Mucosa of rectum (tissue), 2 donors: ENCODE results near the gene CCDC185.

Experiments
- H3K27ac ChIP-seq, 2 donors: one replicate each; pipeline ENCODE4 v1.7.0; 2013; ENCODE audit warnings: inconsistent platforms in 2 of 2, low read depth in 2 of 2, low read length in 2 of 2
- H3K27me3 ChIP-seq, 2 donors: one replicate each; pipeline ENCODE4 v1.7.0; 2013; ENCODE audit warnings: low read length in 2 of 2; ENCODE audit not compliant: control insufficient read depth in 2 of 2, insufficient read depth in 2 of 2
- H3K36me3 ChIP-seq, 2 donors: one replicate each; pipeline ENCODE4 v1.7.0; 2013; ENCODE audit warnings: low read length in 2 of 2; ENCODE audit not compliant: control insufficient read depth in 2 of 2, insufficient read depth in 2 of 2
- H3K4me1 ChIP-seq, 2 donors: one replicate each; pipeline ENCODE4 v1.7.0; 2013; ENCODE audit warnings: low read length in 2 of 2, mild to moderate bottlenecking in 1 of 2; ENCODE audit not compliant: control insufficient read depth in 2 of 2, insufficient read depth in 2 of 2
- H3K4me3 ChIP-seq, 2 donors: one replicate each; pipeline ENCODE4 v1.7.0; 2013; ENCODE audit warnings: low read length in 2 of 2
- H3K9ac ChIP-seq, 2 donors: one replicate each; pipeline ENCODE4 v1.7.0; 2013; ENCODE audit warnings: low read length in 2 of 2, low read depth in 1 of 2, mild to moderate bottlenecking in 1 of 2
- H3K9me3 ChIP-seq, 2 donors: one replicate each; pipeline ENCODE4 v1.7.0; 2013; ENCODE audit warnings: low read length in 2 of 2; ENCODE audit not compliant: control insufficient read depth in 2 of 2
- donor health status: healthy.
- donor health status: Normal muscosa, but diverticular disease.

The CCDC185 gene

DNA sequence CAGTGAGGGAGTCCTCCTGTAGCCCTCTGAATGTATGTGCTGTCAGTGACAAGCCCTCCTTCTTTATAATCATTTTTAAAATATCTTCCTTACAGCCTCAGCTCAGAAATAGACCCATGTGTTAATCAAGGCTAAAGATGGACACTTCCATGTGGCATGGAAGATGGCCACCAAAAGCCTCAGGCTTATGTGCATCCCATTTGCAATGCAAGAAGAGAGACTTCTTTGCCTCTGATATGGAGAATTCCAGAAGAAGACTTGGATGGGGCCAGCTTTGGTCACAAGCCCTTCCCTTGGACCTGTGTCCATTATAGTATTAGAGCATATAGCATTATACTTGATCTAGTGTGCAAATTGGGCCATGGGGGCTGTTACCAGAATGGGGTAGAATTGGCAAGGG, 18.5 kb downstream of the CCDC185 start:
- Histone ChIP-seq H3K36me3 (no peaks in the 10 kb centered on the region), H3K27ac (no peak overlapping the region), H3K27me3 (no peaks in the 10 kb centered on the region), H3K4me1 (no peaks in the 10 kb centered on the region), H3K9me3 (no peaks in the 10 kb centered on the region), H3K4me3 (no peak overlapping the region), H3K9ac (no peak overlapping the region)

DNA sequence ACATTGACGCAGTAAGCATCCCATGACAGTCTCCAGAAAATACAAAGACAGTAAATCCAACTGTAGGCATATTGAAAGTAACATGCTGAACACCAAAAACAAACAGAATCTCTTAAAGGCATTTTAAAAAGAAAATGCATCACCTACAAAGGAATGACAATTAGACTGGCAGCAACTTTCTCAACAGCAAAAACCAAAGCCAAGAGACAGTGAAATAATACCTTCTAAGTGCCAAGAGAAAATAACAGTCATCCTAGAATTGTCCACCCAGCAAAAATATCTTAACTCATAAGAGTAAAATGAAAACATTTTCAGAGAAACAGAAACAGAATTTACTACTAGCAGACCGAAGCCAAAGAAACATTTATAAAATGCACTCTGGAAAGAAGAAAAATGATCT, 20.0 kb downstream of the CCDC185 start:
- no peaks in the 10 kb centered on the region for H3K27me3 ChIP-seq
- H3K36me3 ChIP-seq = no peaks in the 10 kb centered on the region
- no peak overlapping the region for H3K27ac ChIP-seq
- H3K4me1 ChIP-seq = no peaks in the 10 kb centered on the region
- no peaks in the 10 kb centered on the region for H3K9me3 ChIP-seq
- no peak overlapping the region for H3K9ac ChIP-seq
- no peak overlapping the region for H3K4me3 ChIP-seq

DNA sequence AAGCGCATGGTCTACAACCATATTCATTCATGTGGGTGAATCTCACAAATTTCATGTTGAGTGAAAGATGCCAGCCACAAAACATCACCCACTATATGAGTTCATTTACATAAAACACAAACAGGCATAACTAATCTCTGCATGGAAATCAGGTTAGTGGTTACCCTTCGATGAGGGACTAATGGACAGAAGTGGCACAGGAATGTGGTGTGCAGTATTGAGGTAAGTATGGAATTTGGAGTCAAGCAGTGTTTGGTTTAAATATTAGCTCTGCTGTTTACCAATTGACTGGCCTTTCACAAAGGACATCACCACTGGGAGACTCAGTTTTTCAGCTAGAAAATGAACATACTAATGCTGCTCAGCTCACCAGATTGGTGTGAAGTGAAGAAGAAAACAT, 24.2 kb downstream of the CCDC185 start:
- Histone ChIP-seq H3K27me3 (peaks cover 0 to 5% of the 10 kb centered on the region in 2 donors), H3K9ac (no peak overlapping the region), H3K4me1 (no peaks in the 10 kb centered on the region), H3K9me3 (no peaks in the 10 kb centered on the region), H3K36me3 (no peaks in the 10 kb centered on the region), H3K4me3 (no peak overlapping the region), H3K27ac (no peak overlapping the region)

DNA sequence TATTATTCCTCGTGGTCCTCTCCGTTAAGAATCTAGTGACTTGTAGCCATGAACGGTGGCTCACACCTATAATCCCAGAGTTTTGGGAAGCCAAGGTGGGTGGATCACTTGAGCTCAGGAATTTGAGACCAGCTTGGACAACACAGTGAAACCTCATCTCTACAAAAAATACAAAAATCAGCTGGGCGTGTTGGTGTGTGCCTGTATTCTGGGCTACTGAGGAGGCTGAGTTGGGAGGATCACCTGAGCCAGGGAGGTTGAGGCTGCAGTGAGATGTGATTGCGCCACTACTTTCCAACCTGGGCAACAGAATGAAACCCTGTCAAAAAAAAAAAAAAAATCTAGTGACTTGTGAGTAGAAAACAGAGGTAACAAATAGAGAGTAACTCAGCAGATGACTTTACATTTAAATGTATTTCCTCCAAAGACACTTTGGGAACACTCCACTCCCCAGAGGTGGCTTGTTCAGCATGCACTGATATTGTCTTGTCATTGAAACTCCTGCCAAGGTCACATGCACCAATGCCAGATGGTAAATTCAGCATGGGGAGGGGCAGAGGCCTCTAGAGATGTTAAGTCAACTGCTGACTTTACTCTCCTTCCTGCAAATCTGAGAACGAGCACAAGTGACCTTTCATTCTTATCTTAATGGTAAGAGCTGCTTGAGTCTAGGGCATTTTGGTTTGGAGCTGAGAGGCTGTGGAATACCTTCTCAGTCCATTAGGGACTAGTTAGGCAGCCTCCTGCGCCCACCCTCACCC, 24.9 kb downstream of the CCDC185 start:
- no peaks in the 10 kb centered on the region for H3K9me3 ChIP-seq
- no peaks in the 10 kb centered on the region for H3K4me1 ChIP-seq
- no peak overlapping the region for H3K27ac ChIP-seq
- H3K9ac ChIP-seq = no peak overlapping the region
- H3K36me3 ChIP-seq = no peaks in the 10 kb centered on the region
- H3K27me3 ChIP-seq = peaks cover 0 to 5% of the 10 kb centered on the region in 2 donors
- no peak overlapping the region for H3K4me3 ChIP-seq

DNA sequence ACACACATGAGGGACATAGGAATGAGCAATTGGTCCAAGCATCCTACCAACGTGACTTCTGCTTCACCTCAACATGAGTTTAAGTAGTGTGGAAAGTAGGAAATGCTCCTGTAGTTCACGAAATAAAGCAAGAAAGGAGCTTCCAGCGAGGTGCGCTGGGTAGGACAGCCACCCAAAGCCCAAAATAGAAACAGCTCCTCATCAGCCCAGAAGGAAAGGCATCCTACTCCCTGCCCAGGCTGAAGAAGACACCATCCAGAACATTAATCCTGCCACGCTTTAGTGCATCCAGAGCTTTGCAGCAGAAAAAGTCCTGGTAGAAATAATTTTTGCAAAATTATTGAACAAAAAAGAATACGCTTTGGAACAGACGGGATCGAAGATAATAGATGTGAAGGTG, 25.9 kb downstream of the CCDC185 start:
- Histone ChIP-seq H3K4me3 (no peak overlapping the region), H3K9me3 (no peaks in the 10 kb centered on the region), H3K27ac (no peak overlapping the region), H3K36me3 (no peaks in the 10 kb centered on the region), H3K27me3 (peaks cover 0 to 5% of the 10 kb centered on the region in 2 donors), H3K9ac (no peak overlapping the region), H3K4me1 (no peaks in the 10 kb centered on the region)

DNA sequence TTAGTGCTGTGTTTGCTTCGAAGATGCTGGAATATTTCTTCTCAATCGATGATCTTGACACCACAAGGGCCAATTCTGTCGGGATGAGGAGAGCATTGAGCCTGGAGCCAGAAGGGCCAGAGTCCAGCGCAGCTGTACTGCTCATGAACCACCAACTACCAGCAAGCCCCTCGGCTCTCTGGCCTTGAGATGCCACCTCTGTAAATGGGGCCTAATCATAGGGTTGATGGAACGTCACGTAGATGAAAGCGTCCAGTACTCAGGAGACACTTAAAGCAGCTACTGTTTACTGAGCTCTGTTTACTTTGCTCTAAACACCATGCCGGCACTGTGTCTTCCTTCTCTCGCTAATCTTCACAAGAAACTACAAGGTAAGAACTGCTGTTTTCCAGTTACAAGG, 26.3 kb downstream of the CCDC185 start:
- no peaks in the 10 kb centered on the region for H3K36me3 ChIP-seq
- no peaks in the 10 kb centered on the region for H3K4me1 ChIP-seq
- no peak overlapping the region for H3K4me3 ChIP-seq
- no peaks in the 10 kb centered on the region for H3K9me3 ChIP-seq
- no peak overlapping the region for H3K27ac ChIP-seq
- peaks cover 0 to 5% of the 10 kb centered on the region in 2 donors for H3K27me3 ChIP-seq
- H3K9ac ChIP-seq = no peak overlapping the region

DNA sequence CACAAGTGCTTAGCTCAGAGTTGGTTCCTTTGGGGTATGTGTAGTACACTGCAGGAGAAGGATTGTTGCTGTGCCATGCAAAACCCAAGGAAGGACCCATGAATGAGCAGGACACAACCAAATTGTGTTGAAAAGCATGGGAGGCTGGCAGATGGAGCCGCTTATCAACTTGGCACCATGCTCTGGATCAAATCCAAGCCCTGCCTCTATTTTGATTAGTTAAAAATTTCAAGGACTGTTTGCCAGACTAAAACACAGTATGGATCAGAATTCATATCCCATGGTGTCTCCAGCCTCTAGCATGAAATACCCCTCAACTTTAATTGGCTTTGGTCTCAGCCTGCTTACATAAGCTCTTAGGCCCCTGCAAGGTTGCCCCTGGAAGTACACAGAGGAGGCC, 27.8 kb downstream of the CCDC185 start:
- Histone ChIP-seq H3K36me3 (no peaks in the 10 kb centered on the region), H3K4me1 (no peaks in the 10 kb centered on the region), H3K9ac (no peak overlapping the region), H3K4me3 (no peak overlapping the region), H3K9me3 (no peaks in the 10 kb centered on the region), H3K27me3 (peaks cover 0 to 5% of the 10 kb centered on the region in 2 donors), H3K27ac (no peak overlapping the region)

DNA sequence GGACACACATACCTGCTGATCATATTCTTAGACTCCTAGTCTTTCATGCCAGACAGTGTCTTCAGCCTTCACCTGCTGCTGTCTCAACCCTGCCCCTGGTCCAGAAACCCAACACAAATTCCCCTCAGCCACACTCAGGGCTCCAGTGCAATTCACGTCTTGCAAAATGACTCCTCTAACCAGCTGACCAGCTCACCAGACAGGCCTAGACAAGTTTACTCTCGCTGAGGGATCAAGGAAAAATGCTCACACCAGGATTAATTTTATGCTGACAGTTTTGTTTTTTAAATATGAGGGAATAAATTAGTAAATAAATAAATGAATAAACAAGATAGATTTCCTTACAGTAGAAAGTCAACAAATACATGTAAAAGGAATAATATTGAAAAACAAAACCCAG, 28.5 kb downstream of the CCDC185 start:
- no peak overlapping the region for H3K9ac ChIP-seq
- no peak overlapping the region for H3K4me3 ChIP-seq
- H3K36me3 ChIP-seq = no peaks in the 10 kb centered on the region
- H3K9me3 ChIP-seq = no peaks in the 10 kb centered on the region
- peaks cover 0 to 5% of the 10 kb centered on the region in 2 donors for H3K27me3 ChIP-seq
- no peak overlapping the region for H3K27ac ChIP-seq
- H3K4me1 ChIP-seq = no peaks in the 10 kb centered on the region

DNA sequence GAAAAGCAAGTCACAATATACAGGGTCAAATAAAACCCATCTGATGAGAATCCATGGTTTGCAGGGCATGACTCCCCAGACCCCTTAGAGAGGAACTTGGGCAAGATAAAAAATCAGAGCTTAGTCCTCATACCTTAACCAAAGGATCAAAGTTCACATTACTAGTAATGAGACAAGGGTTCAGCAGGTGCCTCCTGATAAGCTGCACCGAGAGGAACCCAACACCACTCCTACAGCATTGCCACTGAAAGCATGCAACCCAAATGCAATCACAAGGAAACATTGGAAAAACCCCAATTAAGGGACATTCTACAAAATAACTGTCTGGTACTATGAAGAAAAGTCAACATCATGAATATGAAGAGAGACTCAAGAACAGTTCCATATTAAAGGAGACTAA, 29.7 kb downstream of the CCDC185 start:
- Histone ChIP-seq H3K27ac (no peak overlapping the region), H3K4me3 (no peak overlapping the region), H3K9ac (no peak overlapping the region), H3K9me3 (no peaks in the 10 kb centered on the region), H3K4me1 (no peaks in the 10 kb centered on the region), H3K36me3 (no peaks in the 10 kb centered on the region), H3K27me3 (peaks cover 0 to 5% of the 10 kb centered on the region in 2 donors)

DNA sequence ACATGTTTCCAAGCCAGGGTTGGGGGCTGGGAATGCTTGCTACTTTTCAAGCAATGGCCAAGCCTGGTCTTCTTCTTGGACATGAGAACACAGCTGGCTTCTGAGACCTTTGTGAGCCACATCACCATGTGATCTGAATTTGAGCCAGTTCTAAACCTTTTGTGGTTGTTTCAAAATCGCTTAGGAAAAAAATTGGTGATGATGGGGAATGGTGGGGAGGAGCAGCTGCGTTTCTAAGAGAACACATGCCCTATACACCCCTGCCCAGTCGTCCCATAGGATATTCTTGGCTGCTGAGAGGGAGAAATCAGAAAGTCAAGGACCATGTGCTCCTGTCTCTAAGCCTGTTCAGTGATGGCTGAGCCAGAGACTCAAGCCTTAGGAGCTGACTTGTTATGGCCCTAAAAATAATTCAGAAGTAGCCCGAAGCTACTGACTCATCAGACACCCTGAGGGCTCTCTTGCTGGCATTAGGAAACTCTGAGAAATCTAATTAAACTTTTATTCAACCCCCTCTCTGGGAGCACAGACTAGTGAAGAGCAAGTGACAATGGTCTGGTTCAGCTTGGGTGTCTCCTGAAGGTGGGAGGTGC, 30.5 kb downstream of the CCDC185 start:
- peaks cover 0 to 5% of the 10 kb centered on the region in 2 donors for H3K27me3 ChIP-seq
- H3K9ac ChIP-seq = no peak overlapping the region
- no peak overlapping the region for H3K27ac ChIP-seq
- no peak overlapping the region for H3K4me3 ChIP-seq
- H3K4me1 ChIP-seq = no peaks in the 10 kb centered on the region
- no peaks in the 10 kb centered on the region for H3K9me3 ChIP-seq
- no peaks in the 10 kb centered on the region for H3K36me3 ChIP-seq
